HG02943 (cell line): ENCODE measurements around the gene PARD6G.

Source experiments
- ATAC-seq: cut with Tn5 transposase; IDR thresholded peaks from one replicate; pipeline ENCODE4 v1.9.1; 2021; ENCODE audit warnings: mild to moderate bottlenecking, low read depth, moderate library complexity; ENCODE audit not compliant: unreplicated experiment

The PARD6G gene

GRCh38 chr18:80218341-80219227 lies 28.7 kb downstream of the PARD6G start:
- no peak for ATAC-seq

DNA sequence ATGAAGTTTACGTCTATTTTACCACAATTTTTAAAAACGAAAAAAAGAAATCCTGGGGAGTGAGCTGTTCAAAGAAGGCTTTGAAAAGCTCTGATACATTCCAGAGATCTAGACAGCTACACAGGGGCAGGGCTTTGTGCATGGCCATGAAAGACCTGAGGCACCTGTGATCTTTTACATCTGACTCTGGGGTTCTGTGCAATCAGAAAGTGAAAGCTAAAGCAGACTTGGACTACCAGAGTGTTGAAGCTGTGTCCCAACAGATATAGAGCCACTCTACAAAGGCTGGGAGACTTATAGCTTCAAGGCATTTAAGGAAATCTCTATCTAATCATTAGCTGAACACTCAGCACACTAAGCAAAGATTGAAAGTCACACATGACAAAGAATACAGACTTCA lies 34.1 kb downstream of the PARD6G start:
- peak; percentile 87 for ATAC-seq

- peak; percentile 68 for ATAC-seq
These were observed 36.8 kb downstream of the PARD6G start for GRCh38 chr18:80210312-80211083.

GRCh38 chr18:80208620-80209019 lies 38.7 kb downstream of the PARD6G start:
- no peak for ATAC-seq

DNA sequence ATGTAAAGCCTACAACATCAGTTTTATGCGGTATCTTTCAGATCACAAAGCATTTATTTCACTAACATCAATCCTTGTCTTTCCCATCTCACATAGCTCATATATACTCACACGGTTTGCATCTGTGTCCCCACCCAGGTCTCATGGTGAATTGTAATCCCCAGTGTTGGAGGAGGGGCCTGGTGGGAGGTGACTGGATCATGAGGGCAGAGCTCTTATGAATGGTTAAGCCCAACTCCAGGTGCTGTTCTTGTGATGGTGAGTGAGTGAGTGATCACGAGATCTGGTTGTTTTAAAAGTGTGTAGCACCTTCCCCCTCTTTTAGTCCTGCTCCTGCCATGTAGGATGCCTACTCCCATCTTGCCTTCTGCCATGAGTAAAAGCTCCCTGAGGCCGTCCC lies 42.0 kb downstream of the PARD6G start:
- ATAC-seq, result no peak

DNA sequence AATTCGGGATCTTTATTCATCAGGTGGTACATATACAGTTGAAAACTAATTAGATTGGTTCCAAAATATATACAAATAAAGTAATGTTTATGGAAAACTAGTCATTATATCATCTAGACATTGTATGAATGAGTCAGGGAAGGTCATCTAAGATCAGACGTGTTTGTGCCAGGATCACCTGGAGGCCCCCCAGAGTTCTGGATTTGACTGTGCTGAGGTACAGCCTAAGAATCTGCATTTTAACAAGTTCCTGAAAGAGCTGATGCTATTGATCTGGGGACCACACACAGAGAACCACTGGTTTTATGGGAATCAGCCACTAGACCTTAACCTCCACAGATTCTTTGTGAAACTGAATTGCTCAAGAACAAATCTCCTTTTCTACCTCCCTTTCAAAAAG lies 43.2 kb downstream of the PARD6G start:
- ATAC-seq, result no peak

GRCh38 chr18:80203249-80203648 lies 44.1 kb downstream of the PARD6G start:
- no peak for ATAC-seq

DNA sequence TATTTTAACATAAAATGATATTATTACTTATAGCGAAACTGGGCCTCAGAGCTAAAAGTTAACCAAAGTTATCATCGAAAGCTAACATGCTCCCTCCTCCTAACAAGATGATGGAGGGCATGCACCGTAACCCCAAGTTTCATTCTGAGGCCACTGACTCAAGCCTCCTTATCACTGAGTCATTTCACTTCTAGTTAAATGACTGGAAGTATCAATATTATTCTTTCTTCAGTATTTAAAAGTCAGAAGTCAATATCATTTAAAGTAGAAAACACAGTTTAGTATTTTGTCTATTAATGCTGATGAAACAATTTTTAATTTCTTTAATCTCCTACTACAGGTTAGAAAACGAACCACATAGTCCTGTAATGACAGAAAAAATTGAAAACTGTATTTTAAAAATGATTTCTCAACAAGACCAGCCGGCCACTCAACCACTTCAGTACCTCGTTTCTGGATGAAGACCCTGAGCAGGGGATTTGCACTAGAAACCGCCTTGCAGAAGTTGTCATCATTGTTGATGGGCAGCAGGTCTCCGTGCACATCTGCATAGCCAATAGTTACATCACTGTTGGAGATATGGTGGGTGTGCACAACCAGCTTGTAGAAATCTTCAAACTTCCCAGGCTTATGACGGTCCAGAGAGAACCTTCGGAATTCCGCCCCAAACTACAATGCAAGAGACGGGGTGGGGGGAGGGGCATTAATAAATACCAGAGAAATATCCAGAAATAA lies 44.9 kb downstream of the PARD6G start:
- peak; percentile 85 for ATAC-seq

- ATAC-seq, result peak; percentile 25
These were observed 45.6 kb downstream of the PARD6G start for GRCh38 chr18:80201739-80202138.

DNA sequence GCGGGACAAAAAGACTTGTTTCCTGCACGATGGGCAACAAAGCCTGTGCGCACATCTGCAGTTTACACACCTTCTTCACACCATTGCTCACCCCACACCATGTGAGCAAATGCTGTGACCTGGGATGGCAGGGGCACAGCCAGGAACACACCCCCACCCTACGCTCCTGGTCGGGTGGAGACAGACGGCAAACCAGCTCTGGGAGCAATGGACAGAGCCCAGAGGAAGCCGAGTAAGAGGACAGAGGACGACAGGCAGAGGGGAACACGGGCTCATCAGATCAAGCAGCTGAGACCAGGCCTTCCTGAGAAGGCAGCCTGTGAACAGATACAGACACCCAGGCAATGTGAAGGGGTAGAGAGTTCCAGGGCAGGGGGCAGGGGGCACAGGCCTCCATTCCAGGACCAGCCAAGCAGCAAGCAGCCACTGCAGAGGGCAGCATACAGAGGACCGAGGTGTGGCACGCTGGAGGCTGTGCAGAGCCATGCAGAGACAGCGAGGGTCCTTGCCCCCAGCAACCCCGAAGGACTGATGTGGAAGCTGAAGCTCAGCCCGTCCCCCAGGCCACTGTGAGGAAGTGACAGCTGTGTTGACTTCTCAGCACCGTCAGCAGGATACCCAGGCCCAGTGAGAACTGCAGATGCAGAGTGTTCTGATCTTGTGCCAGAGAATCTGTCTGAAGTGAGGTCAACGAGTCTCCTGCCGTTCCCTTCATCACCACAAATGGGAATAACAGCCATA lies 46.2 kb downstream of the PARD6G start:
- ATAC-seq, result no peak

GRCh38 chr18:80200171-80200931 lies 47.0 kb downstream of the PARD6G start:
- ATAC-seq, result no peak

DNA sequence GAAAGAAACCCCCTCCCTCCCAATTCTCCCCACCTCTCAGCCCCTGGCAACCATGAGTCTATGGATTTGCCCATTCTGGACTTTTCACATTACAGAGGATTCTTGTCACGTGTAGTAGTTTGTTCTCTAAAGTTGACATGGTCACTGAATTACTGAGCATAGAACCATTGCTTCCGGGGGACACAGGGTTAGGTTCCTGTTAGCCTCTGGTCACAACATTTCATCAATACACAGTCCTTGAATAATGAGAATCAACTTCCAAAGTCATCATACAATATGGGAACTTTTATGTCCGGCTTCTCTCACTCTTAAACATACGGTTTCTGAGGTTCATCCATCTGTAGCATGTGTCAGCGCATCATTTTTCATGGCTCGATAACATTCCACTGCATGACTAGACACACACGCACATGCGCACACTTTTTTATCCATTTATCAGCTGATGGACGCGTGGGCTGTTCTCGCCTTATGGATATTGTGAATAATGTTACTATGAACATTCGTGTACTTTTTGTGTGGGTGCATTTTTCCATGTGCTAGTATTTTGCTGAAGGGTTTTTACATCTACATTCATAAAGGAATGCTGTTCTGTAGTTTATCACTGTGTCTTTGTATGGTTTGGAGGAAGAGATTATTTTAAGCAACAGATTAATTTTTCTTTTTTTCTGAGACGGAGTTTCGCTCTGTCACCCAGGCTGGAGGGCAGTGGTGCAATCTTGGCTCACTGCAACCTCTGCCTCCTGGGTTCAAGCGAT lies 48.1 kb downstream of the PARD6G start:
- ATAC-seq, result no peak

DNA sequence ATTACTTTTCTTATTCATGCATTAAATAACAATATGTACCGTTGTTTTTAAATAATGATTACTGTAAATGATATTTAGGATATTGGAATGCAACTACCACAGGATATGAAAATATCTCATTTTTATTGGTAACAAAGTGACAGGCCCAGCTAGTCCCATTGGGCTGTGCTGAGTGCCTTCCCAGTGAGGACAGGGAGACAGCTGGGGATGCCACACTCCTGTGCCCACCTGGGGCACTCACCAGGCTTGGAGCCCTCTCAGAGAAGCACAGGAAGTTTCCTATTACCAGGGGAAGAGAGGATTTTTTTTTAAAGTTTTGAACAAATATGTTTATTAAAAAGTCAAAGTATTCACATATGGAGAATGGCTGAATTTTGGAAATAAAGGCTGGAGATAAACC lies 48.9 kb downstream of the PARD6G start:
- no peak for ATAC-seq

DNA sequence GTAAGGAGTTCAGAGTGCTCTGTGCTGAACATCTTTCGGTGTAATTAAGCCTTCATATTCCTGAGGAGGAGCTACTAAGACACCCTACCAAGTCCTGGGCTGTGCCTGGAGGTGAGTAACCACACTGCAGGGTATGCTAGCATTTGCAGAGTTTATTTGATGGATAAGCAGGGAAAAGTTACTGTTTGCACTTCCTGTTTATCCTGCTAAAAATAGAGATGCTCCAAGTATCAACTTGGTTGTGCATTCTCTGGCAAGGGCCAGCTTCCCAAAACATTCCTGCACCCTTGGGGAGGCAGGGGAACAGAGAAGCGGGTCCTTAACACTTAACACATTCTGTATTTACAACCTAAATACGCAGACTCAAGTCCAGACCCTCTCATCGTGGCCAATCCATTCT lies 49.8 kb downstream of the PARD6G start:
- ATAC-seq, result no peak

DNA sequence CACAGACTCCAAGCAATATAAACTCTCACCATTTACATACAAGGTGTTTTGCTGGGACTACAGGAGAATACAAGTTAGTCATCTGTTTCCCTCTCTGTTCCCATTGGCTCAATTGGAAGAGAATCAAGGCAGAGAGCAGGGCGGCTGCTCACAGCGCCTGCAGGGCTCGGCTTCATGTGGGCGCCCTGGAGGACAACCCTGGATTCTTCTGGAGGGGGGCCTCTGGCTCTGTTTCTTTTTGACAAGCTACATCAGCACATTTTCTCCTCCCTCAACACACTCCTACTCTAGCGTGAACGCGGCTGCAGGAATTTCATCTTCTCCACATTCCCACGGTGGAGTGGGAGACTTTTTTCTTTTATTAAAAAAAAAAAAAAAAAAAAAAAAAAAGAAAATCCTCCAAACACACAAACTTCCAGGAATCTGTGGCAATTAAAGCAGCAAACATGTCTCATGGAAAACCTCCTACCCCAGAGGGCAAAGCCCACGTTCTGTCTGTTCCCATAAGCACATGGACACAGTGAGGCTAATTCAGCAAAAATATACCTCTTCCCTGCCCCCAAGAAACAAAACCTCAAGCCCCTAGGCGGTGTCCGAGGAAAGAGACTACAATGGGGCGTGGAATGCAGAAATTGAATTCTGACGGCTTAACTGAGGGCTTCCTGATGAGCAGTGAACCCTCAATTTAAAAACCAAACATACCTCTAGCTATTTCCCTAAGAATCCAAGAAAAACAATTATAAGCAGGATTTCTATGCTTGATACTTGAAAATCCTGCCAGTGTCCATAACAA lies 50.6 kb downstream of the PARD6G start:
- ATAC-seq, result no peak

- peak; percentile 56 for ATAC-seq
These were observed 52.3 kb downstream of the PARD6G start for GRCh38 chr18:80194874-80195570.

GRCh38 chr18:80193701-80194100 lies 53.6 kb downstream of the PARD6G start:
- ATAC-seq, result no peak
